Trophoblast cell (in vitro differentiated cells and primary cell): Measurements from ENCODE around the gene MAPK4.
"Not testable (repeated sequence)": the region's sequence is repeated elsewhere in the genome, so short reads cannot be mapped to it uniquely, and the experiment has no call there.

ENCODE experiments used
- DNase-seq, 2 donors: peaks; one replicate each; pipeline ENCODE4 v3.0.0-alpha.2; 2016
- H2AFZ ChIP-seq: 2 replicates; pipeline ENCODE4 v1.6.1; 2013; ENCODE audit warnings: low read length, moderate library complexity, mild to moderate bottlenecking; ENCODE audit not compliant: insufficient read depth, poor library complexity
- H2AK5ac ChIP-seq: 2 replicates; pipeline ENCODE4 v1.6.1; 2013; ENCODE audit warnings: mild to moderate bottlenecking, low read length
- H2BK120ac ChIP-seq: 2 replicates; pipeline ENCODE4 v1.6.1; 2013; ENCODE audit warnings: low read length, mild to moderate bottlenecking, moderate library complexity; ENCODE audit not compliant: insufficient read depth, poor library complexity
- H2BK12ac ChIP-seq: 2 replicates; pipeline ENCODE4 v1.6.1; 2013; ENCODE audit warnings: mild to moderate bottlenecking, low read length, moderate library complexity
- H2BK5ac ChIP-seq: 2 replicates; pipeline ENCODE4 v1.6.1; 2013; ENCODE audit warnings: low read length, low read depth, moderate library complexity, mild to moderate bottlenecking; ENCODE audit not compliant: poor library complexity
- H3K14ac ChIP-seq: 2 replicates; pipeline ENCODE4 v1.6.1; 2013; ENCODE audit warnings: mild to moderate bottlenecking, low read length
- H3K18ac ChIP-seq: 2 replicates; pipeline ENCODE4 v1.6.1; 2013; ENCODE audit warnings: mild to moderate bottlenecking, low read length
- H3K23ac ChIP-seq: 2 replicates; pipeline ENCODE4 v1.6.1; 2013; ENCODE audit warnings: low read length
- H3K27ac ChIP-seq: 2 replicates; pipeline ENCODE4 v1.5.1; 2013; ENCODE audit warnings: low read depth, mild to moderate bottlenecking, inconsistent platforms, low read length, moderate library complexity
- H3K27me3 ChIP-seq: 2 replicates; pipeline ENCODE4 v1.6.1; 2013; ENCODE audit warnings: inconsistent platforms, mild to moderate bottlenecking, low read length, moderate library complexity; ENCODE audit not compliant: insufficient read depth
- H3K36me3 ChIP-seq, 2 experiments: 1 replicate in 1 of 2; 2 replicates in 1 of 2; pipeline ENCODE4 v1.6.1; 2013; ENCODE audit warnings: low read length in 2 of 2, mild to moderate bottlenecking in 2 of 2, moderate library complexity in 1 of 2; ENCODE audit not compliant: insufficient read depth in 2 of 2, control insufficient read depth in 1 of 2
- H3K4ac ChIP-seq: 2 replicates; pipeline ENCODE4 v1.6.1; 2013; ENCODE audit warnings: low read depth, mild to moderate bottlenecking, low read length, moderate library complexity
- H3K4me1 ChIP-seq, 2 experiments: 1 replicate in 1 of 2; 2 replicates in 1 of 2; pipeline ENCODE4 v1.6.1; 2013; ENCODE audit warnings: low read length in 2 of 2, mild to moderate bottlenecking in 2 of 2, moderate library complexity in 1 of 2; ENCODE audit not compliant: insufficient read depth in 2 of 2, control insufficient read depth in 1 of 2
- H3K4me2 ChIP-seq: 2 replicates; pipeline ENCODE4 v1.6.1; 2013; ENCODE audit warnings: inconsistent platforms, mild to moderate bottlenecking, low read length, moderate library complexity
- H3K4me3 ChIP-seq: 2 replicates; pipeline ENCODE4 v1.5.1; 2013; ENCODE audit warnings: mild to moderate bottlenecking, low read depth, low read length, inconsistent platforms
- H3K79me1 ChIP-seq: one replicate; pipeline ENCODE4 v1.6.1; 2013; ENCODE audit warnings: low read length
- H3K79me2 ChIP-seq: 2 replicates; pipeline ENCODE4 v1.6.1; 2013; ENCODE audit warnings: low read length, mild to moderate bottlenecking; ENCODE audit not compliant: control insufficient read depth, insufficient read depth, poor library complexity
- H3K9ac ChIP-seq: 2 replicates; pipeline ENCODE4 v1.6.1; 2013; ENCODE audit warnings: mild to moderate bottlenecking, low read length
- H3K9me3 ChIP-seq: 2 replicates; pipeline ENCODE4 v1.6.1; 2013; ENCODE audit warnings: low read depth, mild to moderate bottlenecking, control low read depth, inconsistent platforms, low read length; ENCODE audit not compliant: insufficient read depth
- H4K12ac ChIP-seq: 2 replicates; pipeline ENCODE4 v1.6.1; 2013; ENCODE audit warnings: low read depth, mild to moderate bottlenecking, low read length, moderate library complexity
- H4K8ac ChIP-seq: 2 replicates; pipeline ENCODE4 v1.6.1; 2013; ENCODE audit warnings: low read depth, mild to moderate bottlenecking, low read length, moderate library complexity
- H4K91ac ChIP-seq: one replicate; pipeline ENCODE4 v1.6.1; 2013; ENCODE audit warnings: low read depth, mild to moderate bottlenecking, low read length, moderate library complexity
- WGBS: extraction: QIAGEN DNeasy Blood & Tissue Kit; methylation state at CpG from one replicate; pipeline ENCODE4 v1.1.7; 2013; ENCODE audit warnings: missing lambda C conversion rate; ENCODE audit not compliant: insufficient read length, insufficient coverage; ENCODE audit errors: extremely low coverage; 5-methylcytosine and 5-hydroxymethylcytosine counted together

Gene MAPK4

GRCh38 chr18:50527636-50528307 lies 32.1 kb upstream of the MAPK4 start:
- WGBS: no CpG with 5 or more reads among the region's 3 CpGs
- peaks cover 18 to 29% of the 10 kb centered on the region in 2 experiments for H3K4me1 ChIP-seq

GRCh38 chr18:50528806-50529205 lies 31.1 kb upstream of the MAPK4 start:
- peak overlapping the region; percentile 91 for H2BK5ac ChIP-seq
- no peaks in the 10 kb centered on the region for H3K79me2 ChIP-seq
- peak overlapping the region; percentile 49 for H3K14ac ChIP-seq
- H2AFZ ChIP-seq: no peak overlapping the region
- H3K4me2 ChIP-seq: peak overlapping the region; percentile 51
- H3K9me3 ChIP-seq: peaks cover 2% of the 10 kb centered on the region
- H3K4ac ChIP-seq: no peak overlapping the region
- no peaks in the 10 kb centered on the region for H3K36me3 ChIP-seq
- DNase-seq: peak; percentile 67 to 89
- peak overlapping the region; percentile 36 for H4K8ac ChIP-seq
- H4K91ac ChIP-seq: peak overlapping the region; percentile 79
- WGBS: no CpG with 5 or more reads among the region's 5 CpGs
- H4K12ac ChIP-seq: no peak overlapping the region
- peak overlapping the region; percentile 25 for H2BK12ac ChIP-seq
- no peak overlapping the region for H2AK5ac ChIP-seq
- peaks cover 18 to 27% of the 10 kb centered on the region in 2 experiments for H3K4me1 ChIP-seq
- H3K27me3 ChIP-seq: no peaks in the 10 kb centered on the region
- no peak overlapping the region for H3K18ac ChIP-seq
- peaks cover 21% of the 10 kb centered on the region for H3K79me1 ChIP-seq
- H3K4me3 ChIP-seq: no peak overlapping the region
- peak overlapping the region; percentile 93 for H3K27ac ChIP-seq
- H3K23ac ChIP-seq: no peak overlapping the region
- H3K9ac ChIP-seq: no peak overlapping the region
- H2BK120ac ChIP-seq: peak overlapping the region; percentile 57

More at GRCh38 chr18:50527636-50528307, 32.1 kb upstream of the MAPK4 start:
- no peak overlapping the region for H3K4ac ChIP-seq
- no peak overlapping the region for H2AFZ ChIP-seq
- peak overlapping the region; percentile 36 for H4K8ac ChIP-seq
- H3K14ac ChIP-seq: peak overlapping the region; percentile 27
- H3K18ac ChIP-seq: no peak overlapping the region
- H3K4me2 ChIP-seq: no peak overlapping the region
- H3K36me3 ChIP-seq: no peaks in the 10 kb centered on the region
- no peak for DNase-seq
- H3K79me2 ChIP-seq: no peaks in the 10 kb centered on the region
- peak overlapping the region; percentile 91 for H2BK5ac ChIP-seq
- H2BK12ac ChIP-seq: peak overlapping the region; percentile 81
- no peak overlapping the region for H3K4me3 ChIP-seq
- H2AK5ac ChIP-seq: peak overlapping the region; percentile 58
- no peak overlapping the region for H3K23ac ChIP-seq
- H2BK120ac ChIP-seq: peak overlapping the region; percentile 57
- H3K9ac ChIP-seq: no peak overlapping the region
- no peaks in the 10 kb centered on the region for H3K27me3 ChIP-seq
- no peak overlapping the region for H4K12ac ChIP-seq
- peak overlapping the region; percentile 79 for H4K91ac ChIP-seq
- H3K9me3 ChIP-seq: peaks cover 3% of the 10 kb centered on the region
- peak overlapping the region; percentile 75 for H3K27ac ChIP-seq
- H3K79me1 ChIP-seq: peaks cover 21% of the 10 kb centered on the region

DNA sequence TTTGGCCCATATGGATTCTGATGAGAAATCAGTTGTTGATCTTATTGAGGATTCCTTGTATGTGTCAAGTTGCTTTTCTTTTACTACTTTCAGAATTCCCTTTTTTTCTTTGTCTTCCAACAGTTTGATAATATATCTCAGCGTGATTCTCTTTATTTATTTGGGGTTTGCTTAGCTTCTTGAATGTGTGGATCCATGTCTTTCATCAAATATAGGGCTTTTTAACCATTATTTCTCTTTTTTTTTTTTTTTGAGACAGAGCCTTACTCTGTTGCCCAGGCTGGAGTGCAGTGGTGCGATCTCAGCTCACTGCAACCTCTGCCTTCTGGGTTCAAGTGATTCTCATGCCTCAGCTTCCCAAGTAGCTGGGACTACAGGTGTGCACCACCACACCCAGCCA lies 26.1 kb upstream of the MAPK4 start:
- H3K23ac ChIP-seq, H2BK120ac ChIP-seq, H4K91ac ChIP-seq, H3K4me3 ChIP-seq, DNase-seq, H2AFZ ChIP-seq, H3K14ac ChIP-seq, H3K27me3 ChIP-seq, H3K79me1 ChIP-seq, H4K12ac ChIP-seq, H3K9ac ChIP-seq, H3K4ac ChIP-seq, H3K27ac ChIP-seq, H3K36me3 ChIP-seq, H3K9me3 ChIP-seq, H2AK5ac ChIP-seq, H2BK12ac ChIP-seq, H4K8ac ChIP-seq, H3K79me2 ChIP-seq, H3K4me2 ChIP-seq, H3K18ac ChIP-seq, H2BK5ac ChIP-seq: not testable (repeated sequence)
- peaks cover 6 to 11% of the 10 kb centered on the region in 2 experiments for H3K4me1 ChIP-seq
- no CpG with 5 or more reads among the region's 2 CpGs for WGBS

GRCh38 chr18:50544476-50544875 lies 15.4 kb upstream of the MAPK4 start:
- not testable (repeated sequence) for H4K8ac ChIP-seq, H3K79me1 ChIP-seq, H3K36me3 ChIP-seq, H4K91ac ChIP-seq, H3K18ac ChIP-seq, H2AK5ac ChIP-seq, H3K9ac ChIP-seq, H3K14ac ChIP-seq, H2BK12ac ChIP-seq, H2BK120ac ChIP-seq, H3K4ac ChIP-seq, H2BK5ac ChIP-seq, H3K4me1 ChIP-seq, H2AFZ ChIP-seq, H3K27ac ChIP-seq, H4K12ac ChIP-seq, H3K4me2 ChIP-seq, H3K4me3 ChIP-seq, H3K79me2 ChIP-seq, H3K27me3 ChIP-seq, H3K23ac ChIP-seq, H3K9me3 ChIP-seq
- peak; percentile 22 to 61 for DNase-seq
- WGBS: no CpG with 5 or more reads among the region's 4 CpGs
